ENCODE results near the gene FMN1.
A peak's percentile ranks its signal among the peaks of the same experiment; 100 is the strongest.
"Not testable (repeated sequence)": the region's sequence is repeated elsewhere in the genome, so short reads cannot be mapped to it uniquely, and the experiment has no call there.

FMN1 gene

DNA sequence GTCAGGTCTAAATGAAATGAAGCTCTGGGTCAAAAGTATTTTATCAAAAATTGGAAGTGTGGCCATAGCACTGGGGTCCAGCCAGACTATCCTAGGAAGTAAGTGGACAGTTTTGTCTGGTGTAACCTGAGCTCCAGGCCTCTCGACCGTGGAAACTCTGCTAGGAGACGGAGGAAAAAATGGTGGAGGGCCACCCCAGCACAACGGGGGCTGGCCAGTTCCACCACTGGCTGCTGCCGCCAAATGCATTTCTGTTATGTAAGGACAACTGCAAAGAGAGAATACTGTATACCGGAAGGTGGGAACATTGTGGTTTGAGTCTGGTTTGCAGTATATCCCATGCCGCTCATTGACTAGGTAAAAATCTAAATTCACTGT lies 241.0 kb downstream of the FMN1 start:
- DNase-seq = no peak

DNA sequence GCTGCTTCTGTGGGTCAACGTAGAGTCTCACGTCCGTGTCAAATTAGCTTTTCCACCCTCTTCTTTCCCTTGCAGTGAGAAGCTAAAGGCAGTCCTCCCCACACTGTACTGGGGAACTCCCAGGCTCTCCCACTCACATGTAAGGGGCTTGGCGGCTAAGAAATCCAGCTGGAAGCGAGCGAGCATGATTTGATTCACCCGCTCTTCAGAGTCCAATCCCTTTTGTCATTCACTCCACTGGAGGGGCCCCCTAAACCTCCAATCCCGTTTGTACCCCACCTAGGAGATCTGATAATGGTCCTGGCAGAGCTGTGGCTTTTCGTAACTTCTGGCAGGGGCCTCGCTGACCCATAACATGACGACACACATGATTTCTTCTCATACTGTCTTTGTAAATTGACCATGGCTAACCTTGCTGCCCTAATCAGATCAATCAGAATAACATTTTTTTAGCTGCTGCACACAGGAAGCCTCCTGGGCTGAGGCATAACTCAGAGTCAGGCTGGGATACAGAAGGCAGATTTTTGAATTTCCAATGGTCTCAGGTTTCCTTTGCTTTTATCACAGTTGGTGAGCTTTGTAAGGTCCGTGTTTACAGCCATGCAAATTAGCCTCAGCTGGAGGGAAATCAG lies 241.5 kb downstream of the FMN1 start:
- DNase-seq = no peak

DNA sequence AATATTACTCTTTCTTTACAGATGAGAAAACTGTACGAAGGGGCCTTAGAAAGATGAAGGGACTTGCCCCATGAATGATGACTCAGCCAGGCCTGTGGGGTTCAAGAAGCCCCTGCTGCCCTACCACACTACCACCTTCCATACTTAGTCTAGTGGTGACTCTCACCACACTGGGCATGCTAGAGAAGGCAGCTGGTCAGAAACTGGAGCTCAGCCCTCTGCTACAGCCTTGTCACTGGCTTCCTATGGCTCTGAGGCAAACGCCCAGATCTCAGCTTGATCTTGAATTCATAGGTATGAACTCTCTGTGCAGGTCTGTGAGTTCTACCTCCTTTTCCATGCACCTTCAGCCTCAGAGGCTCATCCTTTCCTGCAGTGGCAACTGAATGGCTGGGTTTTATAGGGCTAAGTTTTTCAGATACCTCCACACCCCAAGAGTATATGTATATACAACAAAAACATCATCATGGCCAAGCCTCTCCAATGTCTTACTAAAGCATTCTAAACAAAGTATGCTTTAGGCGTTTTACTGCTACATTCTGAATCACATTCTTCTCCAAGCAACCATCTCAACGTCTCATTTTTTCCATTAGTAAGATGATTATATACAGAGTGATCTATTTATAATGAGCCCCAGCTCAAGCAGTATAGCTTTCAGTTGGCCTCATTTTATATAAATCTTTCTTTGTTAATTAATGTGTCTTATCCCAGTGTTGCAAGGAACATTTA lies 242.6 kb downstream of the FMN1 start:
- DNase-seq = no peak

DNA sequence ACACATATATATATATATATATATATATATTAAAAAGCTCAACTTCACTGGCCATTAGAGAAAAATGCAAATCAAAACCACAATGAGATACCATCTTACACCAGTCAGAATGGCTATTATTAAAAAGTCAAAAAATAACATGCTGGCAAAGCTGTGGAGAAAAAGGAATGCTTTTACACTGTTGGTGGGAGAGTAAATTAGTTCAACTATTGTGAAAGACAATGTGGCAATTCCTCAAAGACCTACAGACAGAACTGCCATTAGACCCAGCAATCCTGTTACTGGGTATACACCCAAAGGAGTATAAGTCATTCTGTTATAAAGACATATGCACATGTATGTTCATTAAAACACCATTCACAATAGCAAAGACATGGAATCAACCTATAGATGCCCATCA lies 244.5 kb downstream of the FMN1 start:
- DNase-seq = not testable (repeated sequence)

DNA sequence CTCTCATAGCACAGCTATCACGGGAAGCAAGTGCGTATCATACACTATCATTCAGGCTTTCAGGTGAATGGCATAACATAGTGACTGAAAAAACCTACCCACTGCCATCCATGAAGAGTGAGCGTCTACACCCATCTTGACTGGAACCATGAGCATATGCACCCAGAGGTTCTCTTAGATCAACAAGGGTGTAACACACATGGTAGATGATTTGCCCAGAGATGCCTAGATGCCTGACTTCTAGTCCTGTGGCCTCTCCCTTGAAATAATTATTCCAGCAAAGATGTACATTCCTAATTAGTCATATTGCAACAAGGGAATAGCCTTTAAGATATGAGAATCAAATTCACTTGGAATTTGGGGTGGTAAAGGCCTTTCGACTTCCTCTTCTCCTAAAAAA lies 248.3 kb downstream of the FMN1 start:
- DNase-seq = no peak

DNA sequence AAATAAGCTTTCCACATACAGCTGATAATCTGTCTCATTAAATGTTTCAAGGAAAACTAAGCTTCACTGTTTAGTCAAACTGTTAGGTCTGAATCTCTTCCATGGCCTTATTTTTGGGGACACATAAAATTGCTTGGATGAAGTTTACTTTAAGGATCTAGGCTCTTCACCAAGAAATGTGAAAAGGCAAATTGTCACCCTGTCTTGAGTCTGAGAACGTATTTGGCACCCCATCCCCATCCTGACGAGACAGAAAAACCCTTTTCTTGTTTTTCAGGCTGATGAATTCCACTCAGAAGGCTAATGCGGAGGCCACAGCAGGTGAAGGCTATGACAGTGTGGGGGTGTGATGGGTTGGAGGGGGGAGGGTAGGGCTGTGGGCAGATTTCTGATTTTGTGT lies 250.1 kb downstream of the FMN1 start:
- no peak for DNase-seq

DNA sequence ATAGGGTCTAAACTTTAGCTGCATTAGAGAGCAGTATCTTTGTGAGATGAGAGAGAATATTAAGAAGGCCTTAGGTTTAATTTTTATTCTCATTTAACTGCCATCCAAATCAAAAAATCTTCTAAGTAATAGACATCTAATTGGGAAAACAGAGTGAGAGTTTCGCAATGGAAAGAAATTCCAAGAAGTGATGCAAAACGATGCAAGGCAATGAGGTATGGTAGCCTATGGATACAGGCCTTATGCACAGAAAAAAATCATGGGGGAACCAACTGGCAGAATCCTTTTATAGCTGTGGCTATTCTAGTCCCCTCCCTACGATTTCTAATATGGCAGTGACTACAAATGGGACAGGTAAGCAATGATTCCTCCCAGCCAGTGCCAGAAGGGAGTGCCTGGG lies 250.8 kb downstream of the FMN1 start:
- no peak for DNase-seq

DNA sequence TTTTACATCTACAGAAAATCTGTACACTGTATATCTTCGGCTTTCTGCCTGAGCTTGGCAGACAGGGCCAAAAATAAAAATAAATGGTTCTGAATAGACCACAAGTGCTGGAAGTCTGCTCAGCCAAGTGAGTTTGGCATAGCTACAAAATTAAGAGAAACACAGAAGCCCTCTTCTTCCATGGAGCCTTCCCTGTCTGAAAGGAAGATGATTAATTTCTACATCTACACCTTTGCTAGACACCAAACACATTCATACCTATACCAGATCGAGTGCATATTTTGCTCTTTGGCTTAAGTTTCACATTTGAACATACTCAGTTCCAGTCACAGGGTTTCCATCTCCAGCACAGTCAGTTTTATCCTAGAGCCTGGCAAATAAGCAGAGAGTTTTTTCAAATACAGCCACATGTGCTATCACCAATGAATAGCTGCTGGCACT lies 252.1 kb downstream of the FMN1 start:
- no peak for DNase-seq

DNA sequence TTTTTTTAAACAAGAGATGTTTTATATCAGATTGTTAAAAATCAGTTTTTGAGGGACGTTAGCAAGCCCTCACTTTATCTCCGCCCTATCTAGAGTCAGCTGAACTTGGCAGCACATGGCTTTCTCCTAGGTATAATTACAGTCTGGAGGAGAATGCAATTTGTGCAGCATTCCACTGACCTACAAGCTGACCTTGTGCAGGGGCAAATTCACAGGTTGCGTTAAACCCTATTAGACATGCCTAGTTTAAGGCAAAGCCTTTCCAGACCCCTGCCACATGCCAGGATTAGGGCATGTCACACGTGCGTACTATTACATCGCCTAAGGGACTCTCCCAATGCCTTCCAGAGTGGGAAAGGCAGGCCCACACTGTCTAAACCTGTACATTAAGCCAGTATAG lies 252.7 kb downstream of the FMN1 start:
- DNase-seq = no peak

DNA sequence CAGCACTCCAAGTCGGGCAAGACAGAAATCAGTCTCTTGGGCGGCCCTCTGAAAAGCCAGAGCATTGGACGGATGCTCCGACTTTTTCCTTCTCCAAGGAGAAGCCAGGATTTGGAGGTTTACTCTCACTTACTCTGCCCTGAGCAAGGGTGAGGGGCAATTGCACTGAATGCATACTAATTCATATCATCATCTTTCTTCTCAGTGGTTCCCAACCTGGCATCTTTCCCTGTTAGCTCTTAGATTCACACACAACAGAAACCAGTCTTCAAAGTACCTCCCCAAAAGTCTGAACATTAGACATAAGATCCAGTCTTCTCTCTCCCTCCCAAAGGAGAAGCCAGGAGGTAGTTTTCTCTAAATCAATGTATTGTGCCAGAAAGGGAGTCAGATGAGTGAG lies 257.5 kb downstream of the FMN1 start:
- no peak for DNase-seq

DNA sequence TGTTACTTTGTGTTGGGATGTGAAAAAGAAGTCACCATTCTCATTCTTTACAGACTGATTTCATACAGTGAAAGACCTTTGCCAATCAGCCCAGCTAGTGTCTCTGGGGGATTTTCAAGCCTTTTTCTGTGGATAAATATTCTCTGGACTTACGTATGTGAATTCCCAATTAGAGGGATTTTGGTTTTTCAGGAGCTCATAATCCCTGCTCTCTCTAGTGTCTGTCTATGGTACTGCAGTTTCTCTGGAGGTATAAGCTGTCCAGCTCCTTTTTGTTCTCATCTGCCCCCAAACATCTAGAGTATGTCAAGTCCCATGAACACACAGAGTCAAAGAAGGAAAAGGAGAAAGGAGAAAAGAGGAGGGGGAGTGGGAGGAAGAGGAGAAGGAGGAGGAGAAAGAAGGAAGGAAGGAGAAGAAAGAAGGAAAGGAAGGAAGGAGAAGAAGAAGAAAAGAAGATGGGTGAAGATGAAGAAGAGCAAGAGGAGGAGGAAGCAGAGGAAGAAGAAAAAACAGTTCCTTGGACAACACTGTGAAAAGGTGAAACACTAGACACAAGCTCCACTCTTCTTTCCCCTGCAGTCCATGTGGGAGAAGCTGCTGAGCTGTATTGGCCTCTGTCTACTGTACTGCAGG lies 258.1 kb downstream of the FMN1 start:
- peak; percentile 31 for DNase-seq

DNA sequence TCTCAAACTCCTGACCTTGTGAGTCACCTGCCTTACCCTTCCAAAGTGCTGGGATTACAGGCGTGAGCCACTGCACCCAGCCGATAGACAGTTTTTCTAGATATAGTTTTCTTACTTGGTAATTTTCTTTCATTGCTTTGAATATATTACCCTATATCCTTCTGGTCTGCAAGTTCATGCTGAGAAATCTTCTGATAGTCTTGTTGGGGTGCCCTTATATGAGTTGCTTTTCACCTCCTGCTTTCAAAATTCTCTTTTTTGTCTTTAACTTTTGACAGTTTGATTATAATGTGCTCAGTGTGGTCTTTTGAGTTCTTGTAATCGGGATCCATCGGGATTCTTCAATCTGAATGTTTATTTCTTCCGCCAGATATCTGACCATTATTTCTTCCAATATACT lies 259.4 kb downstream of the FMN1 start:
- no peak for DNase-seq

DNA sequence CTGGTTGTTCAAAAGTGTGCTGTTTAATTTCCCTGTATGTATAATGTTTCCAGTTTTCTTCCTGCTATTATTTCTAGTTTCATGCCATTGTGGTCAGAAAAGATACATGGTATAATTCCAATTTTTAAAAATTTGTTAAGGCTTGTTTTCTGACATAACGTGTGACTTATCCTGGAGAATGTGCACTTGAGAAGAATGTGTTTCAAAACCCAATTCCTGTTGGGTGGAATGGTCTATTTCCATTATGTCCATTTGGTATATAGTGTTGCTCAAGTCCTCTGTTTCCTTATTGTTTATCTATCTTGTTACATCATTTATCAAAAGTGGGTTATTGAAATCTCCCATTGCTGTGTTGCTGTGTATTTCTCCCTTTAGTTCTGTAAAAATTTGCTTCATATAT lies 261.3 kb downstream of the FMN1 start:
- no peak for DNase-seq

DNA sequence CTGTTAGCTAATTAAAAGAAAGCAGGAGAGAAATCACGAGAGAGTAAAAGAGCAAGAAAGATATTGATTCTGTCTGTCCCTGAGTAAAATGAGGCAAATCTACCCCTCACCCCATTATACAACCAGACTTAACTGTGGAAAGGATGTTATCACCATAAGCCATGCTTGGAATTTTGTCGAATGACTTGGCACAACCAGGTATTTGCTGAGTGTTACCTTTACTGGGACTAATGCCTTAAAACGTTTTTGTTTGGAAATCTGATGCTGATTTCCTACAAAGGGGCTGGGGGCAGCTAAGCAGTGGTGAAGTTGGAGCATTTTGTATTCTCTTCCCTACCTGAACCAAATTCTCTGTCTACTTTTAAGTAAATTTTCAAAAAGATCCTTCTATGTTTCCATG lies 265.6 kb downstream of the FMN1 start:
- DNase-seq = no peak

DNA sequence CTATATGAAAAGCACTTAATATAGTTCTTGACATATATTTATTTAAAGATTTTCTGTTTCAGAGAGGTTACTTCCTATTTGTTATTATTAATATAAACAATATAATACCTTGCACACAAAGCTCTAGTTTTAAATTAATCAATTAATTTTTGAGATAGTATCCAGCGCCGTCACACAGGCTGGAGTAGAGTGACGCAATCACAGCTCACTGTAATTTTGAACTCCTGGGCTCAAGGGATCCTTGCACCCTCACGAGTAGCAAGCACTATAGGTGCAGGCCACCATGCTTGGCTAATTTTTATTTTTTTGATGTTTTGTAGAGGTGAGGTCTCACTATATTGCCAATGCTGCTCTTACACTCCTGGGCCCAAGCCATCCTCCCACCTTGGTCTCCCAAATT lies 267.4 kb downstream of the FMN1 start:
- no peak for DNase-seq

DNA sequence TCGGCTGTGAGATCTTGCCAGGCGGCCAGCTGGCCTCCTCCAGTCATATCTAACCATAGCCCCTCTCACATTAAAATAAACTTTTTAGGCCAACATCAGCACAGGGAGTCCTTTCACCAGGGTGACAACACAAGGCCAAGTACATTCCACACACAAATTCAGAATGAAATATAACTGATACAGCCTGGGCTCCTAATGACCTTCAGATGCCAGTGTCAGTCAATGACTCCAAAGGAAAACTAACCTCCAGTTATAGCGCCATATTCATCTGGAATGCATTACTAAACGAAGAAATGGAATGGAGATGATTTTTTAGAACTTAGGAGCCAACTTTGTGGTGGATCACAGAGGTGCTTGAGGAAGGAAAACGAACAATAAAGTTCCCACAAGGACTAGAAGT lies 271.3 kb downstream of the FMN1 start:
- DNase-seq = no peak

DNA sequence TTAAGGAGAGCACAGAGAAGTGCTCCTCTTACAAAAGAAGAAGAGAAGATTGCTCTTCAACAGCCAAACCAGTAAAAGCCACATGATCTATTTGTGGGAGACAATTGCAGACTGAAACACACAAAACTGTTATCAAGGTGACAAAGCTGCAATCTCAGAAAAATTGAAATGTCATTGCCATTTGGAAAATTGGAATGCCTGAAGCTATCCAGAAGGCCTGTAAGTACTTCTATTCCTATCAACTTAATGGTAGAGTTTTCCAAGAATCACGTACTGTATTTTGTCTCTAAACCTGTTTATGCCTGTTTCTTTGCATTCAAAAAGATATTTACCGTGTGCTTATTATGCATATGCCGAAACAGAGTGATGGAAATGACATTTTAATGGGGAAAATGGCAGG lies 272.0 kb downstream of the FMN1 start:
- DNase-seq = no peak

DNA sequence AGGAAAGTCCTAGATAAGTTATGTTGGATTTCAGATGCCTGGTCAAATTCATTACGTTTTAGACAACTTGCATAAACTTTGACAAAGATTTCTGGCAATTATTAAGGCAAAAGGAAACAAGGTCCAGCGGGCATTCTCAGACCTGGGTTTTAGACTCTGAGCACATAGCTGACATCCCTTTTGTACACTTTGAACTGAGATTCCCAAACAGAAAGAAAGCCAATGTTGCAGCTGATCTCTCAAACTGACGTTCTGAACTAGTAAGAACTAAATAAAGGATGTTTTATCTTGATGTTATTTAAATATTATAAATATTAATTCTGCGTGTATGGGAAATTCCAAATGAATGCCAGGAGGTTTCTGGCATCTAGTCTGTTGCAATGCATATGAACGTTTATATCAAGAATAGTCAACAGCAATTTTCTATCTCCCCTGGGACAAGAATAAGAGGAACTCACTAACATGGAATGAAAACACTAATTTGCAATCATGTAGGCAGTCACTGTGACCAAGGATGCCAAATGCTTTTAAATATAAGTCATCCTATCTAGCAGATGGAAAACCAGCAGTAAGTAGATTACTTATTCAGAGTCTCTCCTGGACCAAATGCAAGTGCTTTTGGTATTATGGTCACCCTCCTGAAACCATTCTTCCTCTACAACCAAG lies 274.6 kb downstream of the FMN1 start:
- DNase-seq = no peak

DNA sequence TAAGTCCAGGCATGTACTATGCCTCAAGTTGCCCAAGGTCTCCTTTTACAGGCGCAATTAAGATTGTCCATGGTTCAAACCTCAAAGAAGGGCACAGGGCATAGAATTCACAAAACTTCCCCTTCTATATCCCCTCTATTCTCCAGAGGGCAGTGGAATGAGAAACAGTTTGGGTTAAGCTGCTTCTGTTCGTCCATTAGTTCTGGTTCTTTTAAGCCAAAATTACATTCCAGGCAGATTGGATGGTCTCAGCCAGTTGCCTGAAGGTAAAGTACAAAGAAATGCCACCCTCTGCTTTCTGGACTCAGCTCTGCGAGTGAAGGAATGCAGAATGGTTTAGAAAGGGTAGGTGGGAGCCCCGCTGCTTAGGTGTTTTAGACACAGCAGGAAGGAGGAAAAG lies 276.0 kb downstream of the FMN1 start:
- DNase-seq = no peak

DNA sequence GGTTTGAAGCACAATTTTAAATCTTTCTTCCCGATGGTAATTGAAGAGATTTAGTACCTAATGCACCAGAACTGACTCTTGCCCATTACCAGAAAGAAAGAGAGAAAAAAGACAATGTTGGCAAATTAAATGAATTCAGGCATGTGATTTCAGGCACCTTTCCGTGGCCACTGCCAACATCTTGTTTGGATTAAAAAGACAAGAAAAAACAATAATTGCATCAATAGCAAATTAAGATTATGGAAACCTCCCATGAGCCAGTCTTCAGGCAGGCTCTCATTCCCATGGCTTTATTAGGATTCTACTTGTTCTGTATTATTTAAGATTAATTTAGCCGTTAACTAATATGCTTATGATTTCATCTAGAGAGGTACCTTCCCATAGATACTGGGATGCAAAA lies 283.7 kb downstream of the FMN1 start:
- DNase-seq = no peak

DNA sequence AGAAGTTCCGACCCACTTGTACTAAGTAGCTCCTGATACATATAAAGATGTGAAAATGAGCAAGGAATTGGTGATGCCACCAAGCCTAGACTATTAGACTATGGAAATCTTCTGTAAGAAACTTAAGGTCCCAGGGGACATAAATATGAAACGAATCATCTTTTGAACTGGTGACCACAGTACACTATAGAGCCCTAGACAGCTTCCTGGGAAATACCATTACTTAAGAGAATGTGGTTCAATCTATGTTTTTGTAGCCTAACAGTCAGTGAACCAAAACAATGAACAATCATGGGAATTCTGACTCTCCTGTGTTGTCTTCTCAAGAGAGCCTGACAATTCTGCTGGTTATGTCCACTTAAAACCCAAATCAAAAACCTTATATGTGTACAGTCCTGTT lies 285.1 kb downstream of the FMN1 start:
- DNase-seq = no peak

DNA sequence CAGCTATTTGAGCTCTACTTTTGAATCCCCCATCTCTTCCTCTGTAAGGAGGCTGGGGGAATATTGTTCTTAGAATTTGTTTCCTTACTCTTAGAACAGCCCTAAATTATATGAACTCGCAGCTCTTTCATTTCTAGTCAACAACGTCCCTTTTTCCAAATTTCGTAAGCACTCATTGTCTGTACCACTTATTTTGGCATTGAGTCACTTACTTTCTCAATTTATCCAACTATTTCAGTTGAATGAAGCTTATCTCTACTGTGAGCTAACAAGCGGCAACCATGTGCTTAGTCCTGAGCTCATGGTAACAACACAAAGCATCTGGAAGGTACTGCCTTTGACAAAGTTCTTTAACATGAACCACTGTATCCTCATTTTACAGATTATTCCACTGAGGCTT lies 285.6 kb downstream of the FMN1 start:
- no peak for DNase-seq

DNA sequence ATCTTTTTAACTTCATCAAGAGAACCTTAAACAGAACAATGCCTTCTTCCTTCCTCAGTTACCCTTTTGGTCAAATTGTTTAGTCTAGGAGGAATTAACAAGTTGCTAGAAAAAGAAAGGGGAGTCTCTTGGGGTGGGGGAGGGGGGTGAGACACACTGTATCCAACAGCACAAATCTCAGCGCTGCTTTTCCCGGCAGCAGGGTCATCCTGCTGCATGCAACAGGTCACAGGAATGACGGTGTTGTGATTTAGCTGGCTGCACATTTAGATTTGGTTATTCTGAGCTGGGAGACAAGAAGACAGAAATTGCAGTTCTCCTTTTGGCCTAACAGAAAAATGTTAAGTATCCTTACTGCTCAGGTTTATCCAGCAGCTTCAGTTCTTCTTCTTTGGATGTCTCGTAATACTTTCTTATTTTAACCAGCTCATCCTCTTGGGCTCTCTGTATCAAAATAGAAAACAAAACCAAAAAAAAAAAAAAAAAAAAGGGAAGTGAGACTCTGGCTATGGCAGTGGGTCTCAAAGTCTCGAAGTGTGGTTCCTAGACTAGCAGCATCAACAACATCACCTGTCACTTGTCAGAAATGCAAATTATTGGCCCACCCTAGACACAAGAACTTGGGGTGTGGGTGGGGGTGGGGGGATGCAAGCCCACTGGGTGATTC lies 286.2 kb downstream of the FMN1 start:
- DNase-seq = peak; percentile 12

All from hematopoietic multipotent progenitor cell treated with erythropoietin and hydrocortisone succinate and interleukin-3 and kit ligand, for 4 days (in vitro differentiated cells).